ENCODE data around the gene NPAS2. TPM values are rescaled to one million over a fixed set of nuclear protein-coding genes. Genes with fewer than 3 reads are reported as not detected.

The NPAS2 gene
- total RNA-seq, 1 donor from 2014 or later, result 8.2 TPM

DNA sequence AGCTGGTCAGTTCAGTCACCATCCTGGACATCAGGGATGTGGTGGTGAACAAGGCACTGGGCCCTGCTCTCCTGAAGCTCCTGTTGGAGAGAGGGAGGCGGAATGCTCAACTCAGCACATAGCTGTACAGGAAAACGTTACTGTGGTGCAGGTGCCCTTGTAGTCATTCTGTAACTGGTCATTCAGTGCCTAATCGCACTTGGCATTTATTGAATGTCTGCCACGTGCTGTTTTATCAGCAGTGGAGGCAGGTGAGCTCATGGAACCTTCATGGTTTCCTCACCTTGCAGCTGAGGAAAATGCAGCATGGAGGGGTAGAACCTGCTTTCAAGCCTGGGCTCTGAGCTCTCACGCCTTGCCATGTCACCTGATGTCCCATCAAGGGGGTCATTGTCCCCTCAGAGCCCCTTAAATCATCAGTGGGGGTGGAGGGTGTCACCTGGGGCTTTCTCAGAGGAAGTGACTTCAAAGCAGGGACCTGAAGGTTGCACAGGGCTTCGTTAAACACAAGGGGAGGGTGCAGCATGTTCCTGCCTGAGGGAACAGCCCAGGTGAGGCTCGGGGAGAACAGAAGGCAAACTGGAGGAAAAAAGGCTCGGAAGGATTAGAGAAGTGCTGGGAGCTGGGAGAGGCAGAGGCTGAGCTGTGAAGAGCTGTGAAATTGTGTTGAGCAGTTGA lies 126.1 kb downstream of the NPAS2 start:
- H3K4me3 ChIP-seq (ENCODE audit: low read depth, low read length), result no peak overlapping the region
- TF ChIP-seq, protein P1, sequence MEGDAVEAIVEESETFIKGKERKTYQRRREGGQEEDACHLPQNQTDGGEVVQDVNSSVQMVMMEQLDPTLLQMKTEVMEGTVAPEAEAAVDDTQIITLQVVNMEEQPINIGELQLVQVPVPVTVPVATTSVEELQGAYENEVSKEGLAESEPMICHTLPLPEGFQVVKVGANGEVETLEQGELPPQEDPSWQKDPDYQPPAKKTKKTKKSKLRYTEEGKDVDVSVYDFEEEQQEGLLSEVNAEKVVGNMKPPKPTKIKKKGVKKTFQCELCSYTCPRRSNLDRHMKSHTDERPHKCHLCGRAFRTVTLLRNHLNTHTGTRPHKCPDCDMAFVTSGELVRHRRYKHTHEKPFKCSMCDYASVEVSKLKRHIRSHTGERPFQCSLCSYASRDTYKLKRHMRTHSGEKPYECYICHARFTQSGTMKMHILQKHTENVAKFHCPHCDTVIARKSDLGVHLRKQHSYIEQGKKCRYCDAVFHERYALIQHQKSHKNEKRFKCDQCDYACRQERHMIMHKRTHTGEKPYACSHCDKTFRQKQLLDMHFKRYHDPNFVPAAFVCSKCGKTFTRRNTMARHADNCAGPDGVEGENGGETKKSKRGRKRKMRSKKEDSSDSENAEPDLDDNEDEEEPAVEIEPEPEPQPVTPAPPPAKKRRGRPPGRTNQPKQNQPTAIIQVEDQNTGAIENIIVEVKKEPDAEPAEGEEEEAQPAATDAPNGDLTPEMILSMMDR (IDR thresholded peaks at IDR 0.05; ENCODE audit: insufficient read depth, low read length, severe bottlenecking), result no peak
- FAIRE-seq, result no peak
- no peak for DNase-seq (ENCODE audit: low read depth)
- H3K36me3 ChIP-seq (ENCODE audit: control insufficient read depth, insufficient read depth, low read length), result peaks cover 3% of the 10 kb centered on the region
- H3K27me3 ChIP-seq (ENCODE audit: control insufficient read depth, insufficient read depth, low read length), result no peaks in the 10 kb centered on the region

DNA sequence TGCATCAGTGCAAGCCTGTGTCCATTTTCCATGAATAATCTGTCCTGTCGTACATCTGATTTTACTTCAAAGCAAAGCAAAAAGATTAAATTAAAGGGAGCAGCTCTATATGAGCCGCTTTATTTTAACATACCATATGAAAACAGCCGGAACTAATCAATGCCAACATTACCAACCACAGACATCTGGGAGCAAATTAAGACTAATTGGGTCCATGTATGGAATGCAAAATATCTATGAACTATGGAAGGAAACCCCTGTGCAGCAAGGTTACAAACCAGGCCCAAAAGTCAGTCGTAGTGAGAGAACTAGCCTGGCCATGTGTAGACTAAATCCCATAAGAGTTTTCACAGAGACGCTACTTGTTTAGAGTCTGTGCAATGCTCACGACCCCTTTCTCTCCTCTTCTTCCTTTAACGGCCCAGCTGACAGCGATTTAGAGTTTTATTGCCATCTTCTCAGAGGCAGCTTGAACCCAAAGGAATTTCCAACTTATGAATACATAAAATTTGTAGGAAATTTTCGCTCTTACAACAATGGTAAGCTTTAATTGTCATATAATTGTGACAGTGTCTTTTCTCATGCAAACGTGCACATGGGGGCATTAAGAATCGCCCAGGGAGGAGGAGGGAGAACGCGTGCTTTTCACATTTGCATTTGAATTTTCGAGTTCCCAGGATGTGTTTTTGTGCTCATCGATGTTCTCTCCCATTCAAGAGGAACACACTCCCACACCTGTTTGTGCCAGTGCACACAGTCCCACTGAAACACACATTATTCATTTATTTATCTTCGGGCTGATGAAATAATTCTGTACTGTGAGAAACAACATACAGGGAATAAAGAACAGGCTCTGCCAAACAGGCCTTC lies 129.2 kb downstream of the NPAS2 start:
- DNase-seq (ENCODE audit: low read depth) (no peak), FAIRE-seq (no peak)
- Histone ChIP-seq H3K36me3 (ENCODE audit: control insufficient read depth, insufficient read depth, low read length) (peaks cover 3% of the 10 kb centered on the region), H3K27me3 (ENCODE audit: control insufficient read depth, insufficient read depth, low read length) (no peaks in the 10 kb centered on the region), H3K4me3 (ENCODE audit: low read depth, low read length) (no peak overlapping the region)
- TF ChIP-seq, protein P1 (IDR thresholded peaks at IDR 0.05; ENCODE audit: insufficient read depth, low read length, severe bottlenecking), result no peak

DNA sequence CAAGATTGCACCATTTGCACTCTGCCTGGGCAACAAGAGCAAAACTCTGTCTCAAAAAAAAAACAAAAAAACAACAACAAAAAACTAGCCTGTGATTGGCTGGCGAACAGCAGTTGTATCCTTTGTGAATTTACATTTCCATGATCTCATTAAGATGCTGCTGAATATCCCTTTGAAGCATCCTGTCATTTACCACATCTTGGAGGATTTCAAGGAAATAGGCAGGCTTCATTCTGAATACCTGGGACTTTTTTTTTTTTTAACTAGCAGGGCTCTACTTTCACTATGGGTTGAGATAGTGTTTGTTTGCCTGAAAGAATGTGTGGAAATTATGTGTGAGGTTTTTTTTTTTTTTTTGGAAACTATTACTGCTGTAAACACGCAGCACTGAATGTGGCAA lies 132.6 kb downstream of the NPAS2 start:
- H3K27me3 ChIP-seq (ENCODE audit: control insufficient read depth, insufficient read depth, low read length), result no peaks in the 10 kb centered on the region
- peaks cover 1% of the 10 kb centered on the region for H3K36me3 ChIP-seq (ENCODE audit: control insufficient read depth, insufficient read depth, low read length)
- H3K4me3 ChIP-seq (ENCODE audit: low read depth, low read length), result no peak overlapping the region
- TF ChIP-seq, protein P1 (IDR thresholded peaks at IDR 0.05; ENCODE audit: insufficient read depth, low read length, severe bottlenecking), result no peak
- DNase-seq (ENCODE audit: low read depth) (no peak), FAIRE-seq (no peak)

DNA sequence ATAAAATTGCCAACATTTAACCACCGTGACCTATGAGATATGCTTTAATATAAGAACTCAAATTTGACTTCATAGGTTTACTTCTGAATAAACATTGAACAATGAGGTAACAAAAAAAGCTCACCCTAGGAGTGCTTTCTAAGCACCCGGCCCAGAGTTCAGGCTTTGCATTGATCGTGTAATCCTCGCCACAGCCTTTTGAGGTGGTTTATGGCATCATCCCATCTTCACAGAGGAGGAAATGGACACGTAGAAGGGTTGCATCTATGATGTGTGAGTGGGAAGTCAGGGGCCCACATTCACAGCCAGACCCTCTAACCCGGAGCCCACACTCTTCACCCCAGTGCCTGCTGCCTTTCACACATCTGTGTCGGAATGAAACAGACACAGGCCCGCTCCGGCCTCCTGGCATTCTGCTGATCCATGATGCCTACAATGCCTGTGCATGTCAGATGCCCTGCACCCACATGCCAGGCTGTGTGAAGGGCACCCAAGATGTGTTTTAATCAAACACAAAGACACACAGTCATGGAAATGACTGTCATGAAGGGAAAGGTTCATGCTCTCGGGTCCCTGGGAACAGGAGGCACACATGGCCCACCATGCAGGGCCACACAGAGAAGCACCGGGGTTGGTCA lies 133.6 kb downstream of the NPAS2 start:
- DNase-seq (ENCODE audit: low read depth), result no peak
- FAIRE-seq, result no peak

DNA sequence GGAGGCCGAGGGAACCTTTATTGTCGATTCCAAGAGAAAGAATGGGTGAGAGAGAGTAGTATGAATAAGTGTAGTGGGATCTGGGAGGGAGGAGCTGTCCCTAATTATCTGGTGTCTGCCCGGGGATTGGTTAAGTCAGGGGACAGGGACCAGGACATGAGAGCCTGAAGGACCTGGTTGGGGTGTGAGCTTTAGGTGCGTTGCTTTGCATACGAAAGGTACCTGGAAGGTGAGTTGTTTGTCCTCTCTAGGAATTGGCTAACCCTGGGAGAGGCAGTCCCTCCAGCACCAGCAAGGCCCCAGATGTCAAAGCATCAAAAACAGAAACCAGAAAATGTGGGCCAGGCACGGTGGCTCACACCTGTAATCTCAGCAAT lies 134.1 kb downstream of the NPAS2 start:
- FAIRE-seq, result no peak
- Histone ChIP-seq H3K4me3 (ENCODE audit: low read depth, low read length) (no peak overlapping the region), H3K27me3 (ENCODE audit: control insufficient read depth, insufficient read depth, low read length) (no peaks in the 10 kb centered on the region), H3K36me3 (ENCODE audit: control insufficient read depth, insufficient read depth, low read length) (peaks cover 1% of the 10 kb centered on the region)
- TF ChIP-seq, protein P1 (IDR thresholded peaks at IDR 0.05; ENCODE audit: insufficient read depth, low read length, severe bottlenecking), result no peak
- no peak for DNase-seq (ENCODE audit: low read depth)

More for the DNA sequence above, 133.6 kb downstream of the NPAS2 start:
- TF ChIP-seq, protein P1 (IDR thresholded peaks at IDR 0.05; ENCODE audit: insufficient read depth, low read length, severe bottlenecking), result no peak
- Histone ChIP-seq H3K36me3 (ENCODE audit: control insufficient read depth, insufficient read depth, low read length) (peaks cover 1% of the 10 kb centered on the region), H3K27me3 (ENCODE audit: control insufficient read depth, insufficient read depth, low read length) (no peaks in the 10 kb centered on the region), H3K4me3 (ENCODE audit: low read depth, low read length) (no peak overlapping the region)
